ENCODE measurements around the gene IL36RN.

Gene IL36RN

DNA sequence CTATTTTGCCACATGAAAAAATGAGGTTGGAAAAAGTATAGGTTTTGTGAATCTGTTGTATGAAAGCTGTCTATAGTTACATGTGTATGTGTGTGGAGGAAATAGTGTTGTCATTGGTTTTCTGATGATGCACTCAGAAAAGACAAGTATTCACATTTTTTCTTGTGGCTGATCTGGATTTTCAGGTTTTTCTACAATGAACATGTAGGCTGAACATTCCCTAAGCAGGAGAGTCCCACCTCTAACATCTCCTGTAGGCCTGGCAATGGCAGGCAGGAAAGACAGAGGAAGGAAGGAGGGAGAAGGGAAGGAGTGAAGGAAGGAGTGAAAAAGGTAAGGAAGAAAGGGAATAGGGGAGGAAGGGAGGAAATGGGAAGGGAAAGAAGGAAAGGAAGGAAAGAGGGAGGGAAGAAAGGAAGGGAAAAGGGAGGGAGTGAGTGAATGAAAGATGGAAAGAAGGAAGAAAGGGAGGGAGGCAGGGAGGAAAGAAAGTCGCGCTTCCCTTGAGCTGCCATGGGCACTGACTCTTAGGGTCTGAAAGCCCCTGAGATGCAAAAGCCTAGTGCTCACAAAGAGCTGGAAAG is 495 bp upstream of the IL36RN start:
- H3K4me3 ChIP-seq (ENCODE audit: low read depth, low read length), result no peak overlapping the region
- no peak for DNase-seq (ENCODE audit: low read depth, low spot score)
- ChIA-PET POLR2A (no interaction called here), CTCF (interaction anchor here (1.4 kb wide), 1 partner anchor 22 kb away, joined by 5 read pairs; no protein-coding TSS in a partner anchor)
- TF ChIP-seq, protein P1, sequence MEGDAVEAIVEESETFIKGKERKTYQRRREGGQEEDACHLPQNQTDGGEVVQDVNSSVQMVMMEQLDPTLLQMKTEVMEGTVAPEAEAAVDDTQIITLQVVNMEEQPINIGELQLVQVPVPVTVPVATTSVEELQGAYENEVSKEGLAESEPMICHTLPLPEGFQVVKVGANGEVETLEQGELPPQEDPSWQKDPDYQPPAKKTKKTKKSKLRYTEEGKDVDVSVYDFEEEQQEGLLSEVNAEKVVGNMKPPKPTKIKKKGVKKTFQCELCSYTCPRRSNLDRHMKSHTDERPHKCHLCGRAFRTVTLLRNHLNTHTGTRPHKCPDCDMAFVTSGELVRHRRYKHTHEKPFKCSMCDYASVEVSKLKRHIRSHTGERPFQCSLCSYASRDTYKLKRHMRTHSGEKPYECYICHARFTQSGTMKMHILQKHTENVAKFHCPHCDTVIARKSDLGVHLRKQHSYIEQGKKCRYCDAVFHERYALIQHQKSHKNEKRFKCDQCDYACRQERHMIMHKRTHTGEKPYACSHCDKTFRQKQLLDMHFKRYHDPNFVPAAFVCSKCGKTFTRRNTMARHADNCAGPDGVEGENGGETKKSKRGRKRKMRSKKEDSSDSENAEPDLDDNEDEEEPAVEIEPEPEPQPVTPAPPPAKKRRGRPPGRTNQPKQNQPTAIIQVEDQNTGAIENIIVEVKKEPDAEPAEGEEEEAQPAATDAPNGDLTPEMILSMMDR (IDR thresholded peaks at IDR 0.05; ENCODE audit: insufficient read depth, low read length, missing control alignments), result no peak

DNA sequence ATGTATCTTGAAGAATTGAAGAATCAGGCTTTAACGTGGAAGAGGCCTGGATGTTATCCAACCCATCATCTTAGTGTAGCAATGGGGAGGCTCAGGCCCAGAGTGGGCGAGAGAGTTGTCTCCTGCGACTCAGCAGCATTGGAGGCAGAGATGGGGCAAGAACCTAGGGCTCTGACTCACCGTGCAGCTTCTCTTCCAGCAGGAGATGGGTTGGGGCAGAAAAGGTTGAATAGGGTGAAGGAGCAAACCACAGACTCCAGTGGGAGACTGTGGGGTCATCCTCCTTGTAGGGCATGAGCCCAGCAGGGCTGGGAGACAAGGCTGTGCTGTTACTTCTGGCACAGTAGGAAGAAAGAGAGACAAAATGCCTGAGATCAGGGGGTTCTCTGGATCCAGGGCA is 1.4 kb downstream of the IL36RN start:
- TF ChIP-seq, protein P1 (IDR thresholded peaks at IDR 0.05; ENCODE audit: insufficient read depth, low read length, missing control alignments), result no peak
- ChIA-PET CTCF (interaction anchor here (0.9 kb wide), 1 partner anchor 20 kb away, joined by 3 read pairs; no protein-coding TSS in a partner anchor), POLR2A (no interaction called here)
- H3K4me3 ChIP-seq (ENCODE audit: low read depth, low read length), result no peak overlapping the region
- no peak for DNase-seq (ENCODE audit: low read depth, low spot score)

DNA sequence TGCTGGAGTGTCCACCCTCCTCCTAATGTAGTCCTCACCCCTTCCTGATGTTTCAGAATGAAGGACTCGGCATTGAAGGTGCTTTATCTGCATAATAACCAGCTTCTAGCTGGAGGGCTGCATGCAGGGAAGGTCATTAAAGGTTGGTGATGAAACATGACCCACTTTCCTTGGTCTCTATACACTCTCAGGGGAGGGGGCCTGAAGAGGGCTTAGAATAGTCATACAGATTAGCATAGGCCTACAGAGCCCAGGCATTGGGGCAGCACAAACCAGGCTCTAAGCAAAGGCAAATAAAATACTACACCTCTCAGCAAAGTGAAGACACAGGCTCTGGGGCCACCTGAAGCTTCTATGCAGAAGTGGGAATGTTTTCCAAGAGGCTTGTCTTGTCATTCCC is 1.8 kb downstream of the IL36RN start:
- TF ChIP-seq, protein P1 (IDR thresholded peaks at IDR 0.05; ENCODE audit: insufficient read depth, low read length, missing control alignments), result no peak
- DNase-seq (ENCODE audit: low read depth, low spot score), result no peak
- no peak overlapping the region for H3K4me3 ChIP-seq (ENCODE audit: low read depth, low read length)
- ChIA-PET POLR2A (no interaction called here), CTCF (no interaction called here)

DNA sequence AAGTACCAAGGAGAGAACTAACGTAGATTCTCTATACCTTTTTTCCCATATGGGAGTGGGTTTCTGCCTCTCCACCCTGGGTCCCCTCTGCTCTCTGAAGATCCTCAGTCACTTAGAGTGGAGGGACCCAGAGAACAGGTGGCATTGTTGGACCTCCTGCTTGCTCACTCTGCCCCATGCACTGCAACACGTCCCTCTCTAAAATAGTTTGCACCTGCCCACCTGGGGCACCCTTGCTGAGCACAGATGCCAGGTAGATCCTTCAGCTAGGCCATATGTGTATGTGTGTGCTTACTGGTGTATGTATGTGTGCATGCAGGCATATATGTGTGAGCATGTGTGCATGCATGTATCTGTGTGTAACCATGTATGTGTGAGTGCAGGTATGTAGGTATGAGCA is 2.2 kb downstream of the IL36RN start:
- TF ChIP-seq, protein P1 (IDR thresholded peaks at IDR 0.05; ENCODE audit: insufficient read depth, low read length, missing control alignments), result no peak
- no peak for DNase-seq (ENCODE audit: low read depth, low spot score)
- H3K4me3 ChIP-seq (ENCODE audit: low read depth, low read length), result no peak overlapping the region
- CTCF ChIA-PET, result no interaction called here
- POLR2A ChIA-PET, result no interaction called here

DNA sequence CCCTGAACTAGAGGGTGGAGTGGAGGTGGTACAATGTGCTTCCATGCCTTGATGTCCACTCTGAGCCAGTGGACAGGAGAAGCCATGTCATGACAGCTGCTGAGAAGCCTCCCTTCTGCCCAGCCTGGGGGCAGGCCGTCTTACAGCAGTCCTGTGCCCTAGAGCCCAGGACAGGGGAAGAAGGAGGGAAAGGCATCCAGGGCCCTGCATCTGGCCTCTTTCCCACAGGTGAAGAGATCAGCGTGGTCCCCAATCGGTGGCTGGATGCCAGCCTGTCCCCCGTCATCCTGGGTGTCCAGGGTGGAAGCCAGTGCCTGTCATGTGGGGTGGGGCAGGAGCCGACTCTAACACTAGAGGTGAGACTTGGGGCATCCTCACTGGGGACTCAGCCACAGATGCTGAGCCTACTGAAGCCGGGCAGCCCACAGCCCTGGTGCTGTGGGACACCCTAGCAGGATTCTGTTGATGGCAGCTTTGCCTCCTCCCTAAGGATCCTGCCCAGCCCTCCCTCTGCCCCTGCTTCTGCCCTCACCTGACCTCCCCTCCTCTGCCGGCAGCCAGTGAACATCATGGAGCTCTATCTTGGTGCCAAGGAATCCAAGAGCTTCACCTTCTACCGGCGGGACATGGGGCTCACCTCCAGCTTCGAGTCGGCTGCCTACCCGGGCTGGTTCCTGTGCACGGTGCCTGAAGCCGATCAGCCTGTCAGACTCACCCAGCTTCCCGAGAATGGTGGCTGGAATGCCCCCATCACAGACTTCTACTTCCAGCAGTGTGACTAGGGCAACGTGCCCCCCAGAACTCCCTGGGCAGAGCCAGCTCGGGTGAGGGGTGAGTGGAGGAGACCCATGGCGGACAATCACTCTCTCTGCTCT is 3.1 kb downstream of the IL36RN start:
- POLR2A ChIA-PET, result no interaction called here
- no peak for DNase-seq (ENCODE audit: low read depth, low spot score)
- CTCF ChIA-PET, result interaction anchor here (0.6 kb wide), 1 partner anchor 15 kb away, joined by 3 read pairs; no protein-coding TSS in a partner anchor
- TF ChIP-seq, protein P1 (IDR thresholded peaks at IDR 0.05; ENCODE audit: insufficient read depth, low read length, missing control alignments), result no peak
- H3K4me3 ChIP-seq (ENCODE audit: low read depth, low read length), result no peak overlapping the region

DNA sequence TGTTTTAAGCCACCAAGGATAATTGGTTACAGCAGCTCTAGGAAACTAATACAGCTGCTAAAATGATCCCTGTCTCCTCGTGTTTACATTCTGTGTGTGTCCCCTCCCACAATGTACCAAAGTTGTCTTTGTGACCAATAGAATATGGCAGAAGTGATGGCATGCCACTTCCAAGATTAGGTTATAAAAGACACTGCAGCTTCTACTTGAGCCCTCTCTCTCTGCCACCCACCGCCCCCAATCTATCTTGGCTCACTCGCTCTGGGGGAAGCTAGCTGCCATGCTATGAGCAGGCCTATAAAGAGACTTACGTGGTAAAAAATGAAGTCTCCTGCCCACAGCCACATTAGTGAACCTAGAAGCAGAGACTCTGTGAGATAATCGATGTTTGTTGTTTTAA is 5.3 kb downstream of the IL36RN start:
- DNase-seq (ENCODE audit: low read depth, low spot score), result no peak
- ChIA-PET POLR2A (no interaction called here), CTCF (interaction anchor here (1.0 kb wide), 1 partner anchor 134 kb away, joined by 3 read pairs; no protein-coding TSS in a partner anchor)
- no peak overlapping the region for H3K4me3 ChIP-seq (ENCODE audit: low read depth, low read length)
- TF ChIP-seq, protein P1 (IDR thresholded peaks at IDR 0.05; ENCODE audit: insufficient read depth, low read length, missing control alignments), result no peak

All from AG04449 (cell line).